HCT116 (cell line): ENCODE measurements around the gene FKBP15. TPM values are rescaled to one million over a fixed set of nuclear protein-coding genes. Genes with fewer than 3 reads are reported as not detected.

ENCODE experiments used
- ATAC-seq: fragments of 200-7000 bp; cut with Tn5 transposase; 2 replicates; pipeline ENCODE4 v1.9.1; 2020; ENCODE audit warnings: mild to moderate bottlenecking, moderate library complexity
- BruUV-seq: library from RNA; stranded (reverse); fragments of 400-500 nt; replicated peaks from 2 replicates; lab custom pipeline; 2021; lab: Mats Ljungman, UMichigan
- CTCF ChIA-PET: fragments of 300-600 bp; sonication (Branson Sonifier 250); formaldehyde crosslinking; loops from one replicate; lab custom pipeline; 2021; ENCODE audit warnings: antibody characterized with exemption; lab: Charles Lee
- POLR2A ChIA-PET: fragments of 300-600, 350-600 bp; sonication (Branson Sonifier 250); formaldehyde crosslinking; loops from one replicate; lab custom pipeline; 2021; ENCODE audit warnings: antibody characterized with exemption; lab: Charles Lee
- RAD21 ChIA-PET, 2 experiments: fragments of 300-600 bp; sonication (Branson Sonifier 250); formaldehyde crosslinking; loops; one replicate each; lab custom pipeline; 2023; ENCODE audit warnings: low total read pairs in 2 of 2; ENCODE audit not compliant: uncharacterized antibody in 2 of 2, unreplicated experiment in 2 of 2, low non-redundant PET in 1 of 2; lab: Charles Lee
- DNase-seq: peaks from one replicate; pipeline ENCODE4 v3.0.0-alpha.2; 2010; ENCODE audit warnings: low read depth, low spot score
- H2AFZ ChIP-seq: fragments of 200-600 bp; shearing (Covaris generic), sonication (generic); 2 replicates; pipeline ENCODE4 v1.6.1; 2017; ENCODE audit warnings: low read depth, mixed run types, mixed read lengths, antibody characterized with exemption, low read length; ENCODE audit not compliant: poor library complexity, severe bottlenecking
- H3K27ac ChIP-seq: 2 replicates; pipeline ENCODE4 v1.5.1; 2012; ENCODE audit warnings: low read depth, low read length
- H3K27me3 ChIP-seq: fragments of 200-600 bp; sonication (generic); 2 replicates; pipeline ENCODE4 v1.6.1; 2016; ENCODE audit warnings: mixed run types, low read length, mixed read lengths; ENCODE audit not compliant: insufficient read depth
- H3K36me3 ChIP-seq, 2 experiments: fragments of 200-500 bp in 1 of 2; fragments of 200-600 bp in 1 of 2; sonication (Bioruptor generic) in 1 of 2; sonication (generic) in 1 of 2; 2 replicates each; pipeline versions ENCODE4 v1.5.1 to v1.6.1; 2014 to 2016; ENCODE audit warnings: low read length in 2 of 2, inconsistent platforms in 1 of 2, mixed read lengths in 1 of 2, mixed run types in 1 of 2; ENCODE audit not compliant: insufficient read depth in 2 of 2, control insufficient read depth in 1 of 2
- H3K4me1 ChIP-seq, 2 experiments: fragments of 200-600 bp in 1 of 2; sonication (generic) in 1 of 2; 2 replicates each; pipeline versions ENCODE4 v1.5.1 to v1.6.1; 2012 to 2017; ENCODE audit warnings: low read length in 2 of 2, inconsistent platforms in 1 of 2, mild to moderate bottlenecking in 1 of 2, mixed read lengths in 1 of 2, mixed run types in 1 of 2, moderate library complexity in 1 of 2; ENCODE audit not compliant: insufficient read depth in 2 of 2, control insufficient read depth in 1 of 2
- H3K4me2 ChIP-seq: fragments of 200-600 bp; sonication (generic); 2 replicates; pipeline ENCODE4 v1.6.1; 2017; ENCODE audit warnings: mixed run types, low read length, mixed read lengths
- H3K4me3 ChIP-seq, 2 experiments: fragments of 200-600 bp in 1 of 2; sonication (generic) in 1 of 2; replicated peaks in 1 of 2; 2 replicates each; pipeline ENCODE4 v1.5.1; 2011 to 2016; ENCODE audit warnings: low read length in 2 of 2, control low read depth in 1 of 2, low read depth in 1 of 2, mild to moderate bottlenecking in 1 of 2, mixed read lengths in 1 of 2, mixed run types in 1 of 2
- H3K79me2 ChIP-seq: fragments of 200-600 bp; sonication (generic); 2 replicates; pipeline ENCODE4 v1.6.1; 2017; ENCODE audit warnings: mild to moderate bottlenecking, mixed run types, low read length, moderate library complexity, mixed read lengths; ENCODE audit not compliant: insufficient read depth
- H3K9ac ChIP-seq: fragments of 200-600 bp; sonication (generic); 2 replicates; pipeline ENCODE4 v1.6.1; 2016; ENCODE audit warnings: low read length, mixed read lengths
- H3K9me2 ChIP-seq: fragments of 200-600 bp; sonication (generic), shearing (Covaris generic); 2 replicates; pipeline ENCODE4 v1.6.1; 2017; ENCODE audit warnings: mixed run types, mild to moderate bottlenecking, moderate library complexity; ENCODE audit not compliant: insufficient read depth
- H3K9me3 ChIP-seq, 2 experiments: fragments of 200-500 bp in 1 of 2; fragments of 200-600 bp in 1 of 2; sonication (Bioruptor generic) in 1 of 2; sonication (generic) in 1 of 2; 2 replicates each; pipeline ENCODE4 v1.6.1; 2014 to 2017; ENCODE audit warnings: low read length in 2 of 2, mixed read lengths in 2 of 2, inconsistent platforms in 1 of 2, low read depth in 1 of 2, mild to moderate bottlenecking in 1 of 2, mixed run types in 1 of 2, moderate library complexity in 1 of 2; ENCODE audit not compliant: control insufficient read depth in 1 of 2, insufficient read depth in 1 of 2
- H4K20me1 ChIP-seq: fragments of 200-600 bp; sonication (generic), shearing (Covaris generic); 2 replicates; pipeline ENCODE4 v1.6.1; 2017; ENCODE audit warnings: mixed run types, mild to moderate bottlenecking, moderate library complexity; ENCODE audit not compliant: insufficient read depth
- CBX3 ChIP-seq: IDR thresholded peaks from 2 replicates; pipeline ENCODE4 v1.6.1; 2012; ENCODE audit warnings: low read depth
- CEBPB ChIP-seq: IDR thresholded peaks from 2 replicates; pipeline ENCODE4 v1.6.1; 2012; ENCODE audit warnings: low read depth
- EGR1 ChIP-seq: IDR thresholded peaks from 2 replicates; pipeline ENCODE4 v1.6.1; 2012; ENCODE audit warnings: low read depth
- ELF1 ChIP-seq: IDR thresholded peaks from 2 replicates; pipeline ENCODE4 v1.6.1; 2012; ENCODE audit warnings: low read depth, borderline replicate concordance
- EZH2 ChIP-seq: fragments of 200-600 bp; sonication (generic); IDR thresholded peaks from 2 replicates; pipeline ENCODE4 v1.6.1; 2017; ENCODE audit warnings: antibody characterized with exemption, mixed run types
- EZH2phosphoT487 ChIP-seq: fragments of 200-600 bp; IDR thresholded peaks from 2 replicates; pipeline ENCODE4 v1.6.1; 2018; ENCODE audit warnings: antibody characterized with exemption, borderline replicate concordance
- FOSL1 ChIP-seq: IDR thresholded peaks from 2 replicates; pipeline ENCODE4 v1.6.1; 2012; ENCODE audit warnings: low read depth
- JUND ChIP-seq: IDR thresholded peaks from 2 replicates; pipeline ENCODE4 v1.6.1; 2012
- POLR2AphosphoS5 ChIP-seq: IDR thresholded peaks from 2 replicates; pipeline ENCODE4 v1.6.1; 2011; ENCODE audit warnings: mild to moderate bottlenecking, low read depth, low read length, moderate library complexity
- RAD21 ChIP-seq: IDR thresholded peaks from 2 replicates; pipeline ENCODE4 v1.6.1; 2012; ENCODE audit warnings: low read depth, mild to moderate bottlenecking
- SIN3A ChIP-seq: IDR thresholded peaks from 2 replicates; pipeline ENCODE4 v1.6.1; 2012; ENCODE audit warnings: low read depth
- SP1 ChIP-seq: IDR thresholded peaks from 2 replicates; pipeline ENCODE4 v1.6.1; 2012; ENCODE audit warnings: low read depth
- YY1 ChIP-seq: IDR thresholded peaks from 2 replicates; pipeline ENCODE4 v1.6.1; 2011; ENCODE audit warnings: low read length, low read depth, moderate library complexity, mild to moderate bottlenecking; ENCODE audit not compliant: insufficient replicate concordance; ENCODE audit errors: extremely low read depth
- ZFX ChIP-seq: fragments of 450-650 bp; IDR thresholded peaks from 2 replicates; pipeline ENCODE4 v1.6.1; 2017
- ZNF274 ChIP-seq: fragments of 200-500 bp; sonication (Bioruptor generic); IDR thresholded peaks from 2 replicates; pipeline ENCODE4 v1.6.1; 2014; ENCODE audit warnings: mild to moderate bottlenecking, low read depth, low read length, inconsistent platforms
- intact Hi-C: fragments of 100-400 bp; cut with micrococcal nuclease; formaldehyde crosslinking; loops from 2 replicates; pipeline ENCODE4 v1.10.0; 2022
- total RNA-seq: library from RNA; stranded (reverse); gene quantifications from one replicate; pipeline ENCODE4 v1.2.1, GENCODE V29; 2021; ENCODE audit not compliant: unreplicated experiment
- TF ChIP-seq, protein P1 (sequence below): IDR thresholded peaks from 2 replicates; pipeline ENCODE4 v1.6.1; 2011; ENCODE audit warnings: mild to moderate bottlenecking, low read length, moderate library complexity; ENCODE audit not compliant: insufficient replicate concordance; ENCODE audit errors: extremely low read depth
- TF ChIP-seq, protein P2 (sequence below): IDR thresholded peaks from 2 replicates; pipeline ENCODE4 v1.6.1; 2012; ENCODE audit warnings: low read depth
- TF ChIP-seq, protein P3 (sequence below): IDR thresholded peaks from 2 replicates; pipeline ENCODE4 v1.6.1; 2012
- TF ChIP-seq, protein P4 (sequence below), 3 experiments: fragments of 200-600 bp in 1 of 3; sonication (generic) in 1 of 3; IDR thresholded peaks in 2 of 3; conservative IDR thresholded peaks in 1 of 3; 2 replicates each; pipeline ENCODE4 v1.5.1; 2012 to 2017; ENCODE audit warnings: low read depth in 2 of 3, low read length in 2 of 3, antibody characterized with exemption in 1 of 3, borderline replicate concordance in 1 of 3, control low read depth in 1 of 3, mild to moderate bottlenecking in 1 of 3, mixed read lengths in 1 of 3, mixed run types in 1 of 3, moderate library complexity in 1 of 3; ENCODE audit not compliant: insufficient read depth in 1 of 3
- TF ChIP-seq, protein P5 (sequence below): IDR thresholded peaks from 2 replicates; pipeline ENCODE4 v1.6.1; 2012

The FKBP15 gene
- total RNA-seq, 1 experiment from 2014 or later: 13.8 TPM

DNA sequence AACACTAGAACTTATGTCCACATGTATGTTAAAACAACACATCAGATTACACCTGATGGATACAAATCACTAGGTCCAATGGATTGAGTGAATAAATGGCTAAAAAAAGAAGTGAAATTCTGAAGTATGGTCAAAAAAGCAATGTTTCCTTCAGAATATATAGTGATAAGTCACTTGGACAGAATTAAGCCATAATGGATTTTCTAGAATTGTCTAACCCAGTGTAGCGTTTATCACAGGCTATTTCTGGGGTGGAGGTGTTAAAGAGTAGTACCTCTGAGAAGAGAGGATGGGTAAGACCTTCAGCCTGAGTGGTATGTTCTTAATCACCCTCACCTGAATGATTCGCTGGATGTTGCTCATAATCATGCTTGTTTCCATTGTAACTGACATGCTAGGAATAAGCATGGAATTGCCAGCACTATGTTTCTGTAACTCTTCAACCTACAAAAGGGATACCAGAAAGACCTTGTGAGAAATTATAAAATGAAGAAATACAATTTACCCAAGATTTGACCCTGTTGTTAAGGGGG, 37.1 kb downstream of the FKBP15 start:
- ChIA-PET POLR2A (no interaction called here), RAD21 (no interaction called here), CTCF (no interaction called here)
- Histone ChIP-seq H3K9me2 (no peaks in the 10 kb centered on the region), H3K9ac (no peak overlapping the region), H3K4me3 (no peak overlapping the region), H2AFZ (no peak overlapping the region), H3K9me3 (no peaks in the 10 kb centered on the region), H4K20me1 (no peaks in the 10 kb centered on the region), H3K4me2 (no peak overlapping the region), H3K27me3 (no peaks in the 10 kb centered on the region), H3K79me2 (no peaks in the 10 kb centered on the region), H3K36me3 (peaks cover 18 to 41% of the 10 kb centered on the region in 2 experiments; a peak in 3 of 4 replicates), H3K4me1 (peaks cover 0 to 12% of the 10 kb centered on the region in 2 experiments; a peak in 1 of 4 replicates), H3K27ac (no peak overlapping the region)
- intact Hi-C loops: no loop called here
- no peak for DNase-seq
- ATAC-seq: no peak
- BruUV-seq: no TSS peak
- TF ChIP-seq EGR1 (no peak), CBX3 (no peak), SP1 (no peak), YY1 (no peak), ZNF274 (no peak), JUND (no peak), POLR2AphosphoS5 (no peak), EZH2phosphoT487 (no peak), ZFX (no peak), FOSL1 (no peak), SIN3A (no peak), ELF1 (no peak), CEBPB (no peak), EZH2 (no peak), RAD21 (no peak)
- TF ChIP-seq, protein P1, sequence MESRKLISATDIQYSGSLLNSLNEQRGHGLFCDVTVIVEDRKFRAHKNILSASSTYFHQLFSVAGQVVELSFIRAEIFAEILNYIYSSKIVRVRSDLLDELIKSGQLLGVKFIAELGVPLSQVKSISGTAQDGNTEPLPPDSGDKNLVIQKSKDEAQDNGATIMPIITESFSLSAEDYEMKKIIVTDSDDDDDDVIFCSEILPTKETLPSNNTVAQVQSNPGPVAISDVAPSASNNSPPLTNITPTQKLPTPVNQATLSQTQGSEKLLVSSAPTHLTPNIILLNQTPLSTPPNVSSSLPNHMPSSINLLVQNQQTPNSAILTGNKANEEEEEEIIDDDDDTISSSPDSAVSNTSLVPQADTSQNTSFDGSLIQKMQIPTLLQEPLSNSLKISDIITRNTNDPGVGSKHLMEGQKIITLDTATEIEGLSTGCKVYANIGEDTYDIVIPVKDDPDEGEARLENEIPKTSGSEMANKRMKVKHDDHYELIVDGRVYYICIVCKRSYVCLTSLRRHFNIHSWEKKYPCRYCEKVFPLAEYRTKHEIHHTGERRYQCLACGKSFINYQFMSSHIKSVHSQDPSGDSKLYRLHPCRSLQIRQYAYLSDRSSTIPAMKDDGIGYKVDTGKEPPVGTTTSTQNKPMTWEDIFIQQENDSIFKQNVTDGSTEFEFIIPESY: no peak
- TF ChIP-seq, protein P2, sequence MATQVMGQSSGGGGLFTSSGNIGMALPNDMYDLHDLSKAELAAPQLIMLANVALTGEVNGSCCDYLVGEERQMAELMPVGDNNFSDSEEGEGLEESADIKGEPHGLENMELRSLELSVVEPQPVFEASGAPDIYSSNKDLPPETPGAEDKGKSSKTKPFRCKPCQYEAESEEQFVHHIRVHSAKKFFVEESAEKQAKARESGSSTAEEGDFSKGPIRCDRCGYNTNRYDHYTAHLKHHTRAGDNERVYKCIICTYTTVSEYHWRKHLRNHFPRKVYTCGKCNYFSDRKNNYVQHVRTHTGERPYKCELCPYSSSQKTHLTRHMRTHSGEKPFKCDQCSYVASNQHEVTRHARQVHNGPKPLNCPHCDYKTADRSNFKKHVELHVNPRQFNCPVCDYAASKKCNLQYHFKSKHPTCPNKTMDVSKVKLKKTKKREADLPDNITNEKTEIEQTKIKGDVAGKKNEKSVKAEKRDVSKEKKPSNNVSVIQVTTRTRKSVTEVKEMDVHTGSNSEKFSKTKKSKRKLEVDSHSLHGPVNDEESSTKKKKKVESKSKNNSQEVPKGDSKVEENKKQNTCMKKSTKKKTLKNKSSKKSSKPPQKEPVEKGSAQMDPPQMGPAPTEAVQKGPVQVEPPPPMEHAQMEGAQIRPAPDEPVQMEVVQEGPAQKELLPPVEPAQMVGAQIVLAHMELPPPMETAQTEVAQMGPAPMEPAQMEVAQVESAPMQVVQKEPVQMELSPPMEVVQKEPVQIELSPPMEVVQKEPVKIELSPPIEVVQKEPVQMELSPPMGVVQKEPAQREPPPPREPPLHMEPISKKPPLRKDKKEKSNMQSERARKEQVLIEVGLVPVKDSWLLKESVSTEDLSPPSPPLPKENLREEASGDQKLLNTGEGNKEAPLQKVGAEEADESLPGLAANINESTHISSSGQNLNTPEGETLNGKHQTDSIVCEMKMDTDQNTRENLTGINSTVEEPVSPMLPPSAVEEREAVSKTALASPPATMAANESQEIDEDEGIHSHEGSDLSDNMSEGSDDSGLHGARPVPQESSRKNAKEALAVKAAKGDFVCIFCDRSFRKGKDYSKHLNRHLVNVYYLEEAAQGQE: no peak
- TF ChIP-seq, protein P3, sequence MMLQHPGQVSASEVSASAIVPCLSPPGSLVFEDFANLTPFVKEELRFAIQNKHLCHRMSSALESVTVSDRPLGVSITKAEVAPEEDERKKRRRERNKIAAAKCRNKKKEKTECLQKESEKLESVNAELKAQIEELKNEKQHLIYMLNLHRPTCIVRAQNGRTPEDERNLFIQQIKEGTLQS: no peak
- TF ChIP-seq, protein P4, sequence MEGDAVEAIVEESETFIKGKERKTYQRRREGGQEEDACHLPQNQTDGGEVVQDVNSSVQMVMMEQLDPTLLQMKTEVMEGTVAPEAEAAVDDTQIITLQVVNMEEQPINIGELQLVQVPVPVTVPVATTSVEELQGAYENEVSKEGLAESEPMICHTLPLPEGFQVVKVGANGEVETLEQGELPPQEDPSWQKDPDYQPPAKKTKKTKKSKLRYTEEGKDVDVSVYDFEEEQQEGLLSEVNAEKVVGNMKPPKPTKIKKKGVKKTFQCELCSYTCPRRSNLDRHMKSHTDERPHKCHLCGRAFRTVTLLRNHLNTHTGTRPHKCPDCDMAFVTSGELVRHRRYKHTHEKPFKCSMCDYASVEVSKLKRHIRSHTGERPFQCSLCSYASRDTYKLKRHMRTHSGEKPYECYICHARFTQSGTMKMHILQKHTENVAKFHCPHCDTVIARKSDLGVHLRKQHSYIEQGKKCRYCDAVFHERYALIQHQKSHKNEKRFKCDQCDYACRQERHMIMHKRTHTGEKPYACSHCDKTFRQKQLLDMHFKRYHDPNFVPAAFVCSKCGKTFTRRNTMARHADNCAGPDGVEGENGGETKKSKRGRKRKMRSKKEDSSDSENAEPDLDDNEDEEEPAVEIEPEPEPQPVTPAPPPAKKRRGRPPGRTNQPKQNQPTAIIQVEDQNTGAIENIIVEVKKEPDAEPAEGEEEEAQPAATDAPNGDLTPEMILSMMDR (IDR thresholded peaks at IDR 0.05 in 2 of 3, conservative IDR thresholded peaks at IDR 0.05 in 1 of 3; ENCODE audit: borderline replicate concordance in 1 of 3, insufficient read depth in 1 of 3, low read depth in 2 of 3, low read length in 2 of 3): no peak
- TF ChIP-seq, protein P5, sequence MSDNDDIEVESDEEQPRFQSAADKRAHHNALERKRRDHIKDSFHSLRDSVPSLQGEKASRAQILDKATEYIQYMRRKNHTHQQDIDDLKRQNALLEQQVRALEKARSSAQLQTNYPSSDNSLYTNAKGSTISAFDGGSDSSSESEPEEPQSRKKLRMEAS: no peak
